ENCODE measurements around the gene DNAL4. TPM values are rescaled to one million over a fixed set of nuclear protein-coding genes. Genes with fewer than 3 reads are reported as not detected.
"Not testable (repeated sequence)": the region's sequence is repeated elsewhere in the genome, so short reads cannot be mapped to it uniquely, and the experiment has no call there.

Gene DNAL4
- total RNA-seq, 1 donor = 17.0 TPM

GRCh38 chr22:38817196-38817595 is 23.3 kb upstream of the DNAL4 start:
- Histone ChIP-seq H3K27me3 (ENCODE audit: insufficient read depth, low read length) (peaks cover 6% of the 10 kb centered on the region), H2AFZ (ENCODE audit: low read length) (no peak overlapping the region), H3K36me3 (ENCODE audit: insufficient read depth, low read length) (no peaks in the 10 kb centered on the region), H3K4me2 (ENCODE audit: insufficient read depth, low read length) (no peak overlapping the region), H3K4me1 (ENCODE audit: insufficient read depth, low read length) (no peaks in the 10 kb centered on the region), H3K4me3 (ENCODE audit: insufficient read depth, low read length) (no peak overlapping the region), H4K20me1 (ENCODE audit: insufficient read depth, low read length) (no peaks in the 10 kb centered on the region), H3K79me2 (ENCODE audit: insufficient read depth, low read length) (no peaks in the 10 kb centered on the region), H3K9me3 (ENCODE audit: low read depth, low read length) (no peaks in the 10 kb centered on the region), H3K27ac (ENCODE audit: low read depth, low read length) (no peak overlapping the region)
- TF ChIP-seq, protein P1, sequence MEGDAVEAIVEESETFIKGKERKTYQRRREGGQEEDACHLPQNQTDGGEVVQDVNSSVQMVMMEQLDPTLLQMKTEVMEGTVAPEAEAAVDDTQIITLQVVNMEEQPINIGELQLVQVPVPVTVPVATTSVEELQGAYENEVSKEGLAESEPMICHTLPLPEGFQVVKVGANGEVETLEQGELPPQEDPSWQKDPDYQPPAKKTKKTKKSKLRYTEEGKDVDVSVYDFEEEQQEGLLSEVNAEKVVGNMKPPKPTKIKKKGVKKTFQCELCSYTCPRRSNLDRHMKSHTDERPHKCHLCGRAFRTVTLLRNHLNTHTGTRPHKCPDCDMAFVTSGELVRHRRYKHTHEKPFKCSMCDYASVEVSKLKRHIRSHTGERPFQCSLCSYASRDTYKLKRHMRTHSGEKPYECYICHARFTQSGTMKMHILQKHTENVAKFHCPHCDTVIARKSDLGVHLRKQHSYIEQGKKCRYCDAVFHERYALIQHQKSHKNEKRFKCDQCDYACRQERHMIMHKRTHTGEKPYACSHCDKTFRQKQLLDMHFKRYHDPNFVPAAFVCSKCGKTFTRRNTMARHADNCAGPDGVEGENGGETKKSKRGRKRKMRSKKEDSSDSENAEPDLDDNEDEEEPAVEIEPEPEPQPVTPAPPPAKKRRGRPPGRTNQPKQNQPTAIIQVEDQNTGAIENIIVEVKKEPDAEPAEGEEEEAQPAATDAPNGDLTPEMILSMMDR (IDR thresholded peaks at IDR 0.05; ENCODE audit: extremely low read depth, low read depth, low read length) = no peak
- DNase-seq (ENCODE audit: insufficient read length, low spot score, missing footprints) = peak; percentile 64

DNA sequence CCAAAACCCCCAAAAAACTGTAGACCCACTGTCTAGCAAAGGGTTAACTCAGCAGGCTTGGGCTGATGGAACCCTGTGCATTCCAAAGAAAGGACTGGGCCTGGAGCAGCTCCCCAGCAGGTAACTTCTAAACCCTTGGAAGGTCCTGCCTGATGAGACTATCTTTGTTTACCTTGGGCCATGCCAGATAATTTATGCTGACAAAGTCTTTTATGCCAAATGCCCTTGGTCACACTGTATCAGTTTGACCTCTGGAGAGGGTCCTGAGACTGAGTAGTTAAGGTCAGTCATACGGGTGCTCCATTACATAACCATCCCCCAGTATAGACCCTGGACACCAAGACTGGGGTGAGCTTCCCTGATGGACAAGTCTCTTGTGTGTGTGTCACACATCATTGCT is 21.9 kb upstream of the DNAL4 start:
- Histone ChIP-seq H2AFZ (ENCODE audit: low read length) (no peak overlapping the region), H3K79me2 (ENCODE audit: insufficient read depth, low read length) (no peaks in the 10 kb centered on the region), H4K20me1 (ENCODE audit: insufficient read depth, low read length) (no peaks in the 10 kb centered on the region), H3K36me3 (ENCODE audit: insufficient read depth, low read length) (no peaks in the 10 kb centered on the region), H3K9me3 (ENCODE audit: low read depth, low read length) (no peaks in the 10 kb centered on the region), H3K4me3 (ENCODE audit: insufficient read depth, low read length) (no peak overlapping the region), H3K4me1 (ENCODE audit: insufficient read depth, low read length) (no peaks in the 10 kb centered on the region), H3K4me2 (ENCODE audit: insufficient read depth, low read length) (no peak overlapping the region), H3K27ac (ENCODE audit: low read depth, low read length) (no peak overlapping the region), H3K27me3 (ENCODE audit: insufficient read depth, low read length) (peaks cover 6% of the 10 kb centered on the region)
- TF ChIP-seq, protein P1 (IDR thresholded peaks at IDR 0.05; ENCODE audit: extremely low read depth, low read depth, low read length) = no peak
- DNase-seq (ENCODE audit: insufficient read length, low spot score, missing footprints) = no peak

GRCh38 chr22:38811241-38811640 is 17.3 kb upstream of the DNAL4 start:
- TF ChIP-seq, protein P1 (IDR thresholded peaks at IDR 0.05; ENCODE audit: extremely low read depth, low read depth, low read length) = no peak
- no peaks in the 10 kb centered on the region for H3K79me2 ChIP-seq (ENCODE audit: insufficient read depth, low read length)
- no peak overlapping the region for H3K4me3 ChIP-seq (ENCODE audit: insufficient read depth, low read length)
- no peak overlapping the region for H3K4me2 ChIP-seq (ENCODE audit: insufficient read depth, low read length)
- DNase-seq (ENCODE audit: insufficient read length, low spot score, missing footprints) = no peak
- H3K36me3 ChIP-seq (ENCODE audit: insufficient read depth, low read length) = no peaks in the 10 kb centered on the region
- H4K20me1 ChIP-seq (ENCODE audit: insufficient read depth, low read length) = no peaks in the 10 kb centered on the region
- no peak overlapping the region for H3K27ac ChIP-seq (ENCODE audit: low read depth, low read length)
- peaks cover 6% of the 10 kb centered on the region for H3K27me3 ChIP-seq (ENCODE audit: insufficient read depth, low read length)
- H3K4me1 ChIP-seq (ENCODE audit: insufficient read depth, low read length) = no peaks in the 10 kb centered on the region
- H3K9me3 ChIP-seq (ENCODE audit: low read depth, low read length) = no peaks in the 10 kb centered on the region
- no peak overlapping the region for H2AFZ ChIP-seq (ENCODE audit: low read length)

- H4K20me1 ChIP-seq (ENCODE audit: insufficient read depth, low read length); H3K36me3 ChIP-seq (ENCODE audit: insufficient read depth, low read length); H3K27ac ChIP-seq (ENCODE audit: low read depth, low read length); H3K27me3 ChIP-seq (ENCODE audit: insufficient read depth, low read length); H3K9me3 ChIP-seq (ENCODE audit: low read depth, low read length); H3K79me2 ChIP-seq (ENCODE audit: insufficient read depth, low read length); H3K4me3 ChIP-seq (ENCODE audit: insufficient read depth, low read length); H3K4me2 ChIP-seq (ENCODE audit: insufficient read depth, low read length); H2AFZ ChIP-seq (ENCODE audit: low read length); DNase-seq (ENCODE audit: insufficient read length, low spot score, missing footprints): not testable (repeated sequence)
- peaks cover 12% of the 10 kb centered on the region for H3K4me1 ChIP-seq (ENCODE audit: insufficient read depth, low read length)
These were observed 11.2 kb upstream of the DNAL4 start for GRCh38 chr22:38805041-38805593.
